ENCODE data around the gene CD247. TPM values are rescaled to one million over a fixed set of nuclear protein-coding genes. Genes with fewer than 3 reads are reported as not detected.

CD247 gene
- total and polyA plus RNA-seq, 10 of the 15 experiments (the other 5 are each of a cell fraction or from before 2014, with no cell fraction given): 0.10 to 0.77 (median 0.30) TPM

DNA sequence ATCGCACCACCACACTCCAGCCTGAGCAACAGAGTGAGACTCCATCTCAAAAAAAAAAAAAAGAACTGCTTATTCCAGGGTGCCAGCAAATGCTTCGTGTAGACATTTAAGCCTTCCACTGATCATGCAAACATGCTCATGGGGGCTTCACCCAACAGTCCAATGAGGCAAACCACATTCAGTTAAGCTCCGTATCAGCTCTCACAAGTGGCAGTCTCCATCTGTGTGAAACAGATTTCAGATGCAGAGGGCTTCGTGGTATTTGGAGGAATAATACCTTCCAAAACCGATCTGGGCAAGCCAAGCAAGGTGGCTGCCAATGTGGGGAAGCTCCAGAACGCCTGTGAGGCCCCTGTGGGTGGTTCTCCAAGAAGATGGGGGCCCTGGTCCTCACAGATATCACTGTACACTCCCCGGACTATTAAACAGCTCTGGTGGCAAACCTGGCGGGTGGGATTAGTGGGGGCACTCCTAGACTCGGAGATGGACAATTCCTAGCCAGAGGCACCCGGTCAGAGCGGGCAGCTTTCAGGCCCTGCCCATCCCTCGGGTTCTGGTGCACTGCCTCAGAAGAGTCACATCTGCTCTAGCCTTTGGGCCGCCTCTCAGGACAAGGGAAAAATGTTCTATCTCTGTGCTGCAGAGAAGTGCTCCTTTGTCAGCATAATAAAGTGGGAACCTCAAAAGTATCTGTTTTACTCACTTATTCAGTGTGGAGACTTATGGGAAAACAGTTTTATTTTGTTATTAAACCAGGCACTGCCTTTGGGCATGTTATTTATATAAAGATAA, 25.1 kb upstream of the CD247 start:
- Histone ChIP-seq H3K4me2 (ENCODE audit: control insufficient read depth, insufficient read depth) (no peak overlapping the region), H3K9me3 (replicated peaks; ENCODE audit: control insufficient read depth, insufficient read depth, low read length) (no peaks in the 10 kb centered on the region), H3K4me3 (no peak overlapping the region), H3K4me1 (ENCODE audit: control insufficient read depth, insufficient read depth, low read length) (peaks cover 59% of the 10 kb centered on the region), H3K9ac (ENCODE audit: control insufficient read depth, insufficient read depth, low read length) (no peak overlapping the region), H2AFZ (ENCODE audit: control insufficient read depth, low read depth, low read length) (no peak overlapping the region), H3K79me2 (ENCODE audit: control insufficient read depth, insufficient read depth, low read length) (no peaks in the 10 kb centered on the region; the same call in 1 of the 2 replicates), H3K27me3 (replicated peaks in 1 of 2; ENCODE audit: control insufficient read depth in 2 of 2, insufficient read depth in 2 of 2, low read length in 1 of 2) (no peaks in the 10 kb centered on the region), H3K36me3 (ENCODE audit: control insufficient read depth in 2 of 2, insufficient read depth in 2 of 2, low read length in 1 of 2) (peaks cover 1 to 6% of the 10 kb centered on the region in 2 experiments; a peak in 2 of 4 replicates), H4K20me1 (ENCODE audit: control insufficient read depth, insufficient read depth) (no peaks in the 10 kb centered on the region), H3K27ac (ENCODE audit: control insufficient read depth, insufficient read depth) (no peak overlapping the region; the same call in 1 of the 2 replicates)
- SMC1A ChIA-PET (ENCODE audit: uncharacterized antibody, unreplicated experiment): interaction anchor here (0.8 to 6.8 kb wide), 2 partner anchors 8 to 145 kb away, joined by 3 to 83 read pairs; partner anchors contain the start of gene CREG1
- in situ Hi-C loops (cut with MboI) (no loop called here), intact Hi-C loops (cut with micrococcal nuclease; ENCODE audit: unreplicated experiment) (no loop called here)
- CTCF ChIA-PET: interaction anchor here (1.2 to 9.6 kb wide), 2 partner anchors 10 kb away, joined by 6 to 262 read pairs; partner anchors contain the start of gene CREG1
- DNase-seq (ENCODE audit: low read depth, low spot score) (no peak), ATAC-seq (no peak), FAIRE-seq (no peak)
- RAD21 ChIA-PET (ENCODE audit: unreplicated experiment): interaction anchor here (0.8 to 0.9 kb wide), 2 partner anchors 10 to 12 kb away, joined by 3 read pairs; partner anchors contain the start of gene CREG1
- BruUV-seq (replicated peaks): no TSS peak
- WGBS (ENCODE audit: insufficient coverage, insufficient replicate concordance, low lambda C conversion rate, missing lambda C conversion rate): 93% methylated on average over 13 of the region's 13 CpGs
- POLR2A ChIA-PET: no interaction called here
- TF ChIP-seq BCLAF1 (IDR thresholded peaks at IDR 0.05) (no peak), TCF3 (IDR thresholded peaks at IDR 0.05; ENCODE audit: borderline replicate concordance, insufficient read depth, low read depth, low read length) (no peak), CHD4 (IDR thresholded peaks at IDR 0.05) (no peak), SRF (IDR thresholded peaks at IDR 0.05; ENCODE audit: low read depth in 2 of 2, low read length in 2 of 2) (no peak), POLR2AphosphoS5 (IDR thresholded peaks at IDR 0.05; ENCODE audit: low read length) (no peak), HDGF (IDR thresholded peaks at IDR 0.05) (no peak), E4F1 (IDR thresholded peaks at IDR 0.05; ENCODE audit: borderline replicate concordance, partially characterized antibody) (no peak), TAF1 (IDR thresholded peaks at IDR 0.05; ENCODE audit: borderline replicate concordance, low read depth, low read length) (no peak), GATAD2B (conservative IDR thresholded peaks at IDR 0.05; ENCODE audit: low read depth) (no peak)
- TF ChIP-seq, protein P1, sequence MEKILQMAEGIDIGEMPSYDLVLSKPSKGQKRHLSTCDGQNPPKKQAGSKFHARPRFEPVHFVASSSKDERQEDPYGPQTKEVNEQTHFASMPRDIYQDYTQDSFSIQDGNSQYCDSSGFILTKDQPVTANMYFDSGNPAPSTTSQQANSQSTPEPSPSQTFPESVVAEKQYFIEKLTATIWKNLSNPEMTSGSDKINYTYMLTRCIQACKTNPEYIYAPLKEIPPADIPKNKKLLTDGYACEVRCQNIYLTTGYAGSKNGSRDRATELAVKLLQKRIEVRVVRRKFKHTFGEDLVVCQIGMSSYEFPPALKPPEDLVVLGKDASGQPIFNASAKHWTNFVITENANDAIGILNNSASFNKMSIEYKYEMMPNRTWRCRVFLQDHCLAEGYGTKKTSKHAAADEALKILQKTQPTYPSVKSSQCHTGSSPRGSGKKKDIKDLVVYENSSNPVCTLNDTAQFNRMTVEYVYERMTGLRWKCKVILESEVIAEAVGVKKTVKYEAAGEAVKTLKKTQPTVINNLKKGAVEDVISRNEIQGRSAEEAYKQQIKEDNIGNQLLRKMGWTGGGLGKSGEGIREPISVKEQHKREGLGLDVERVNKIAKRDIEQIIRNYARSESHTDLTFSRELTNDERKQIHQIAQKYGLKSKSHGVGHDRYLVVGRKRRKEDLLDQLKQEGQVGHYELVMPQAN (conservative IDR thresholded peaks at IDR 0.05): no peak
- TF ChIP-seq, protein P2, sequence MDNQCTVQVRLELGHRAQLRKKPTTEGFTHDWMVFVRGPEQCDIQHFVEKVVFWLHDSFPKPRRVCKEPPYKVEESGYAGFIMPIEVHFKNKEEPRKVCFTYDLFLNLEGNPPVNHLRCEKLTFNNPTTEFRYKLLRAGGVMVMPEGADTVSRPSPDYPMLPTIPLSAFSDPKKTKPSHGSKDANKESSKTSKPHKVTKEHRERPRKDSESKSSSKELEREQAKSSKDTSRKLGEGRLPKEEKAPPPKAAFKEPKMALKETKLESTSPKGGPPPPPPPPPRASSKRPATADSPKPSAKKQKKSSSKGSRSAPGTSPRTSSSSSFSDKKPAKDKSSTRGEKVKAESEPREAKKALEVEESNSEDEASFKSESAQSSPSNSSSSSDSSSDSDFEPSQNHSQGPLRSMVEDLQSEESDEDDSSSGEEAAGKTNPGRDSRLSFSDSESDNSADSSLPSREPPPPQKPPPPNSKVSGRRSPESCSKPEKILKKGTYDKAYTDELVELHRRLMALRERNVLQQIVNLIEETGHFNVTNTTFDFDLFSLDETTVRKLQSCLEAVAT (IDR thresholded peaks at IDR 0.05): no peak
